SU-DHL-6 (cell line): ENCODE results near the gene TCTA.

Experiments used
- H2AFZ ChIP-seq: fragments of 200-600 bp; sonication (generic); 2 replicates; pipeline ENCODE4 v1.6.1; 2014; ENCODE audit warnings: low read depth, mild to moderate bottlenecking, moderate library complexity, mixed read lengths, antibody characterized with exemption, low read length; ENCODE audit not compliant: severe bottlenecking
- H3F3A ChIP-seq: fragments of 200-600 bp; shearing (Covaris generic); 2 replicates; pipeline ENCODE4 v1.6.0; 2016; ENCODE audit warnings: antibody characterized with exemption, mild to moderate bottlenecking; ENCODE audit not compliant: insufficient read depth
- H3K27ac ChIP-seq: fragments of 200-600 bp; sonication (generic); 2 replicates; pipeline ENCODE4 v1.5.1; 2016; ENCODE audit warnings: low read depth, mild to moderate bottlenecking, low read length, moderate library complexity, mixed read lengths
- H3K27me3 ChIP-seq: fragments of 200-600 bp; sonication (generic), shearing (Covaris generic); 2 replicates; pipeline ENCODE4 v1.6.0; 2014; ENCODE audit warnings: mild to moderate bottlenecking, low read length
- H3K36me3 ChIP-seq: fragments of 200-600 bp; sonication (generic); 2 replicates; pipeline ENCODE4 v1.6.1; 2014; ENCODE audit warnings: mild to moderate bottlenecking, low read length, mixed read lengths
- H3K4me2 ChIP-seq: fragments of 300-600, 200-600 bp; shearing (Covaris generic), sonication (generic); 2 replicates; pipeline ENCODE4 v1.6.0; 2014; ENCODE audit warnings: low read length, low read depth, mild to moderate bottlenecking; ENCODE audit not compliant: poor library complexity, severe bottlenecking
- H3K4me3 ChIP-seq: fragments of 200-600 bp; sonication (generic); 2 replicates; pipeline ENCODE4 v1.5.1; 2014; ENCODE audit warnings: antibody characterized with exemption, low read length, mild to moderate bottlenecking, mixed read lengths; ENCODE audit not compliant: insufficient read depth, poor library complexity, severe bottlenecking
- H3K79me2 ChIP-seq: fragments of 200-600 bp; sonication (generic); 2 replicates; pipeline ENCODE4 v1.6.1; 2014; ENCODE audit warnings: mild to moderate bottlenecking, low read length, moderate library complexity; ENCODE audit not compliant: insufficient read depth
- H3K9ac ChIP-seq: fragments of 200-600 bp; sonication (generic); 2 replicates; pipeline ENCODE4 v1.7.0; 2014; ENCODE audit warnings: mild to moderate bottlenecking, low read length
- H3K9me2 ChIP-seq: fragments of 200-600 bp; sonication (generic); replicated peaks from 2 replicates; pipeline ENCODE4 v1.6.1; 2014; ENCODE audit warnings: low read length; ENCODE audit not compliant: insufficient read depth
- H3K9me3 ChIP-seq: fragments of 200-600 bp; sonication (generic); 2 replicates; pipeline ENCODE4 v1.6.1; 2014; ENCODE audit warnings: low read length, mixed read lengths; ENCODE audit not compliant: insufficient read depth
- H4K20me1 ChIP-seq: fragments of 200-600 bp; sonication (generic); 2 replicates; pipeline ENCODE4 v1.6.1; 2014; ENCODE audit warnings: low read depth, mild to moderate bottlenecking, antibody characterized with exemption, low read length, moderate library complexity, mixed read lengths
- CTCF ChIP-seq: fragments of 200-600 bp; sonication (generic); IDR thresholded peaks from one replicate; pipeline ENCODE4 v1.5.1; 2017; ENCODE audit warnings: antibody characterized with exemption, mild to moderate bottlenecking, low read length, moderate library complexity; ENCODE audit not compliant: insufficient read depth, poor library complexity, severe bottlenecking
- EZH2phosphoT487 ChIP-seq: fragments of 200-600 bp; sonication (generic), shearing (Covaris generic); conservative IDR thresholded peaks from 2 replicates; pipeline ENCODE4 v1.6.1; 2018; ENCODE audit warnings: mild to moderate bottlenecking, antibody characterized with exemption, low read length, moderate library complexity, mixed read lengths

Gene TCTA

GRCh38 chr3:49456466-49456865 is 44.2 kb downstream of the TCTA start:
- Histone ChIP-seq H3K9ac (no peak overlapping the region), H3F3A (no peaks in the 10 kb centered on the region), H3K27ac (no peak overlapping the region), H4K20me1 (no peaks in the 10 kb centered on the region), H3K4me3 (no peak overlapping the region), H3K9me3 (no peaks in the 10 kb centered on the region), H3K27me3 (no peaks in the 10 kb centered on the region), H3K79me2 (no peaks in the 10 kb centered on the region), H3K9me2 (no peaks in the 10 kb centered on the region), H3K4me2 (no peak overlapping the region), H2AFZ (no peak overlapping the region), H3K36me3 (no peaks in the 10 kb centered on the region)
- TF ChIP-seq EZH2phosphoT487 (no peak), CTCF (no peak)

GRCh38 chr3:49460188-49460890 is 48.1 kb downstream of the TCTA start:
- Histone ChIP-seq H3K36me3 (no peaks in the 10 kb centered on the region), H3K4me2 (no peak overlapping the region), H3K9me2 (no peaks in the 10 kb centered on the region), H3K4me3 (no peak overlapping the region), H2AFZ (no peak overlapping the region), H3K79me2 (no peaks in the 10 kb centered on the region), H3K9me3 (no peaks in the 10 kb centered on the region), H3K27me3 (no peaks in the 10 kb centered on the region), H3K27ac (no peak overlapping the region), H4K20me1 (no peaks in the 10 kb centered on the region), H3F3A (no peaks in the 10 kb centered on the region), H3K9ac (no peak overlapping the region)
- no peak for TF ChIP-seq EZH2phosphoT487
- no peak for TF ChIP-seq CTCF

GRCh38 chr3:49460956-49461355 is 48.7 kb downstream of the TCTA start:
- Histone ChIP-seq H3K4me3 (no peak overlapping the region), H3K27ac (no peak overlapping the region), H3F3A (no peaks in the 10 kb centered on the region), H3K27me3 (no peaks in the 10 kb centered on the region), H3K9ac (no peak overlapping the region), H2AFZ (no peak overlapping the region), H3K4me2 (no peak overlapping the region), H4K20me1 (no peaks in the 10 kb centered on the region), H3K79me2 (no peaks in the 10 kb centered on the region), H3K9me2 (no peaks in the 10 kb centered on the region), H3K9me3 (no peaks in the 10 kb centered on the region), H3K36me3 (no peaks in the 10 kb centered on the region)
- no peak for TF ChIP-seq EZH2phosphoT487
- TF ChIP-seq CTCF: no peak
